ENCODE results near the gene CNEP1R1.

The CNEP1R1 gene

DNA sequence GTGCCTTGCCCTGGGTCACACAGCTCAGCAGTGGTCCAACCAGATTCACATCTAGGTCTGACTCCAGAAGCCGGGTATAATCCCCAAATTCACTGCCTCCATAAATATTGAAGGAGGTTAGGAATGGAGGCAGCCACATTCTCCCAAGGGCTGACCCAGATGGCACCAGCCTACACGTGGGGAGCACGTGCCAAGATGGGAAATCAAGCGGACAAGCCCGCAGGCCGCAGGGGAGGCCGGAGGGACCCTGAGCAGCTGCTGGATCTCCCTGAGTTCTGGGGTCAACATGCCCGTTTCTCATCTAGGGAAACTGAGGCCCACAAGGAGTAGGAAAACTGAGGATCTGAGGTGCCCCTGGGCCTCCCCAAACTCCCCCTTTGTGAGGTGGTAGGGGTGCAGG is 32.2 kb upstream of the CNEP1R1 start:
- DNase-seq (ENCODE audit: low read depth), result no peak
- no peak overlapping the region for H3K4me3 ChIP-seq (ENCODE audit: low read length)
- no peak for TF ChIP-seq CTCF (conservative IDR thresholded peaks at IDR 0.05; ENCODE audit: low read length)

DNA sequence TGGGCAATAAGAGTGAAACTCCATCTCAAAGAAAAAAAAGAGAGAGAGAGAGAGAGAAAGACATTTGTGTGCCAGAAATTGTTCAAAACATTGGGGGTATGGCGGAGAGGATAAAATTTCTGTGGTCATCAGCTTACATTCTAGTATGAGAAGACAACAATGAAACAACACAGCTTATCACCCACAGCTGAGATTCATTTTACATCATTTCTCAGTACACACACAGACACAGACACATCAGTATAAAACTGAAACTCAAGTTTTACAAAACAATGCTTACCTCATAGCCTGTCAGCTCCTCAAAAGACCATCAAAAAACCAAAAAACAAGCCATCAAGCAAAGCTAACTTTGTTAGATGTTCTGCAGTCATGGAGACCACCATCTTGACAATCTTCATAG is 31.4 kb upstream of the CNEP1R1 start:
- no peak for TF ChIP-seq CTCF (conservative IDR thresholded peaks at IDR 0.05; ENCODE audit: low read length)
- peak; percentile 5 for DNase-seq (ENCODE audit: low read depth)
- H3K4me3 ChIP-seq (ENCODE audit: low read length), result no peak overlapping the region

GRCh38 chr16:49994006-49994405 is 31.0 kb upstream of the CNEP1R1 start:
- no peak overlapping the region for H3K4me3 ChIP-seq (ENCODE audit: low read length)
- DNase-seq (ENCODE audit: low read depth), result no peak
- TF ChIP-seq CTCF (conservative IDR thresholded peaks at IDR 0.05; ENCODE audit: low read length), result no peak

DNA sequence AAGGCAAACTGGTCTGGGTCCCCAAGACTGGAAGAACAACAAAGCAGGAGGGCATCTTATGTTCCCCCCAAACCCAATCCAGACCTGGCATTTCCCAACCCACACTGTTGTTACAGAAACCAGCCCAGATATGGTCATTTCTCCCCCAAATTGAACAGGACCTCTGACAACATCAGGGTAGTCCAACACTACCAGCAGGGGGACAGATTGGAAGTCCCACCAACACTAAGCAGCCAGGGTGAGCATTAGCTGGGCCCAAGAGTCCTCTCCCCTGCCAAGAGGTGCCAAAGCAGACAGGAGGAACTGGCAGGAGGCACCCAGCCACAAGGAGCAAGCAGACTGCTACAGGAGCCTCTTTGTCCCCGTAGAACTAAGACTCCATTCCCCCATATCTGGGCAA is 29.3 kb upstream of the CNEP1R1 start:
- no peak for DNase-seq (ENCODE audit: low read depth)
- no peak overlapping the region for H3K4me3 ChIP-seq (ENCODE audit: low read length)
- TF ChIP-seq CTCF (conservative IDR thresholded peaks at IDR 0.05; ENCODE audit: low read length), result no peak

DNA sequence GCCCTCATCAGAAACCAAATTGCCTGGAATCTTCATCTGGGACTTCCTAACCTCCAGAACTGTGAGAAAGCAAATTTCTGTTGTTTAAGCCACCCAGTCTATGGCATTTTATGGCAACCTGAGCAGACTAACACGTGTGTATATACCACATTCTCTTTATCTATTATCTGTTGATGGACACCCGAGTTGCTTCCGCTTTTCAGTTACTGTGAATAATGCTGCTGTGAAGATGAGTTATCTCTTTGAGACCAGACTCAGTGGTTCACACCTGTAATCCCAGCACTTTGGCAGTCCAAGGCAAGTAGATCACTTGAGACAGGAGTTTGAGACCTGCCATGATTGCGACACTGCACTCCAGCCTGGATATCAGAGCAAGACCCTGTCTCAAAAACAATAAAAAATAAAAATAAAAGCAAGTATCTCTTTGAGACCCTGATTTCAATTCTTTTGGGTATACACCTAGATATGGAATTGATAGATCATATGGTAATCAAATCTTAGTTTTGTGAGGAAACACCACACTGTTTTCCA is 27.2 kb upstream of the CNEP1R1 start:
- no peak for TF ChIP-seq CTCF (conservative IDR thresholded peaks at IDR 0.05; ENCODE audit: low read length)
- H3K4me3 ChIP-seq (ENCODE audit: low read length), result no peak overlapping the region
- no peak for DNase-seq (ENCODE audit: low read depth)

- no peak overlapping the region for H3K4me3 ChIP-seq (ENCODE audit: low read length)
- no peak for TF ChIP-seq CTCF (conservative IDR thresholded peaks at IDR 0.05; ENCODE audit: low read length)
- no peak for DNase-seq (ENCODE audit: low read depth)
These were observed 26.0 kb upstream of the CNEP1R1 start for GRCh38 chr16:49998991-49999390.

- no peak for DNase-seq (ENCODE audit: low read depth)
- no peak overlapping the region for H3K4me3 ChIP-seq (ENCODE audit: low read length)
- TF ChIP-seq CTCF (conservative IDR thresholded peaks at IDR 0.05; ENCODE audit: low read length), result no peak
These were observed 23.9 kb upstream of the CNEP1R1 start for GRCh38 chr16:50001144-50001543.
